ENCODE data around the gene ANKFN1. TPM values are rescaled to one million over a fixed set of nuclear protein-coding genes. Genes with fewer than 3 reads are reported as not detected.

Gene ANKFN1
- total RNA-seq, 4 donors from 2014 or later: 0.16 to 0.27 TPM; not detected in 2

DNA sequence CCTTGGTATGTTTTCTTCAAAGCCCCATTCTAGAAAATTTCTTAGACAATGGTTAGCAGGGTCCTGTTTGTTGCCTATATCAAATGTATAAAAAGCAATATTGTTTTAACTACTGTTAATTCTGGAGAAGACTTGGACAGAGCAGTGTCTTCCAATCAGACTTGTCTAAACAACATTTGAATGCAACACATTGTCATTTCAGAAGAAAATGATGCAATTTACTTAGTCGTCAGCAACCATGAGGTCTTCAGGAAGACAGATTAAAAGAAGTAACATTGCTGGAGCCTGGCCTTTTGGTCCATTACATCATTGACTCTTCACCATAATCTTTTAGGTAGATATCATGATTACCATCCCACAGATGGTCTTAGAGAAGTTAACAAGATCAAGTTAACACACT lies 94.5 kb downstream of the ANKFN1 start:
- H3K9me3 ChIP-seq: no peaks in the 10 kb centered on the region
- in situ Hi-C loops (cut with MboI; ENCODE audit: low sequenced_read_pairs in 4 of 4): no loop called here
- H3K4me3 ChIP-seq: no peak overlapping the region
- H3K36me3 ChIP-seq: no peaks in the 10 kb centered on the region
- DNase-seq (no peak), ATAC-seq (no peak)
- no peaks in the 10 kb centered on the region for H3K27me3 ChIP-seq
- H3K27ac ChIP-seq: no peak overlapping the region
- H3K4me1 ChIP-seq: no peaks in the 10 kb centered on the region
- intact Hi-C loops (cut with DNase I; ENCODE audit: low total_unique reads): no loop called here
- TF ChIP-seq, protein P1, sequence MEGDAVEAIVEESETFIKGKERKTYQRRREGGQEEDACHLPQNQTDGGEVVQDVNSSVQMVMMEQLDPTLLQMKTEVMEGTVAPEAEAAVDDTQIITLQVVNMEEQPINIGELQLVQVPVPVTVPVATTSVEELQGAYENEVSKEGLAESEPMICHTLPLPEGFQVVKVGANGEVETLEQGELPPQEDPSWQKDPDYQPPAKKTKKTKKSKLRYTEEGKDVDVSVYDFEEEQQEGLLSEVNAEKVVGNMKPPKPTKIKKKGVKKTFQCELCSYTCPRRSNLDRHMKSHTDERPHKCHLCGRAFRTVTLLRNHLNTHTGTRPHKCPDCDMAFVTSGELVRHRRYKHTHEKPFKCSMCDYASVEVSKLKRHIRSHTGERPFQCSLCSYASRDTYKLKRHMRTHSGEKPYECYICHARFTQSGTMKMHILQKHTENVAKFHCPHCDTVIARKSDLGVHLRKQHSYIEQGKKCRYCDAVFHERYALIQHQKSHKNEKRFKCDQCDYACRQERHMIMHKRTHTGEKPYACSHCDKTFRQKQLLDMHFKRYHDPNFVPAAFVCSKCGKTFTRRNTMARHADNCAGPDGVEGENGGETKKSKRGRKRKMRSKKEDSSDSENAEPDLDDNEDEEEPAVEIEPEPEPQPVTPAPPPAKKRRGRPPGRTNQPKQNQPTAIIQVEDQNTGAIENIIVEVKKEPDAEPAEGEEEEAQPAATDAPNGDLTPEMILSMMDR (IDR thresholded peaks at IDR 0.05 in 4 of 5, conservative IDR thresholded peaks at IDR 0.05 in 1 of 5): no peak
- no peak for TF ChIP-seq POLR2A (IDR thresholded peaks at IDR 0.05)

DNA sequence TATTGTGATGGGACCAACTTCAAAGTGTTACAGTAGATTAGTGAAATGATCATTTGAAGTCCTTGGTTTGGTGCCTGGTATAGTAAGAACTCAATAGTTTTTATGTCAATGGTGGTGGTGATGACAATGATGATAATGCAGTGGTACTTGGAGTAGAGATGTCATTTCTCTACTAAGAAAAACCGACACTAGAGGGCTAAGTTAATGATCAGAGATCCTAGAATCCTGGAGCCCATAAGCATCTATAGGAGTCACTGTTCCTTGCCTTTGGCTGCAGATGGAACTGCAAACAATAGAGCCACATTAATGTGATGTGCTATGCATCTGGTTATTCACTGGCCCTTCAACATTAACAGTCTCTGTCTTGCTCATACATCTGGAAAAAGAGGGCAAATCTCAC lies 103.8 kb downstream of the ANKFN1 start:
- Histone ChIP-seq H3K4me1 (no peaks in the 10 kb centered on the region), H3K27ac (no peak overlapping the region), H3K9me3 (no peaks in the 10 kb centered on the region), H3K36me3 (no peaks in the 10 kb centered on the region), H3K4me3 (no peak overlapping the region), H3K27me3 (no peaks in the 10 kb centered on the region)
- in situ Hi-C loops (cut with MboI; ENCODE audit: low sequenced_read_pairs in 4 of 4) (no loop called here), intact Hi-C loops (cut with DNase I; ENCODE audit: low total_unique reads) (no loop called here)
- no peak for TF ChIP-seq POLR2A (IDR thresholded peaks at IDR 0.05)
- TF ChIP-seq, protein P1 (IDR thresholded peaks at IDR 0.05 in 4 of 5, conservative IDR thresholded peaks at IDR 0.05 in 1 of 5): no peak
- DNase-seq: no peak
- ATAC-seq: no peak

DNA sequence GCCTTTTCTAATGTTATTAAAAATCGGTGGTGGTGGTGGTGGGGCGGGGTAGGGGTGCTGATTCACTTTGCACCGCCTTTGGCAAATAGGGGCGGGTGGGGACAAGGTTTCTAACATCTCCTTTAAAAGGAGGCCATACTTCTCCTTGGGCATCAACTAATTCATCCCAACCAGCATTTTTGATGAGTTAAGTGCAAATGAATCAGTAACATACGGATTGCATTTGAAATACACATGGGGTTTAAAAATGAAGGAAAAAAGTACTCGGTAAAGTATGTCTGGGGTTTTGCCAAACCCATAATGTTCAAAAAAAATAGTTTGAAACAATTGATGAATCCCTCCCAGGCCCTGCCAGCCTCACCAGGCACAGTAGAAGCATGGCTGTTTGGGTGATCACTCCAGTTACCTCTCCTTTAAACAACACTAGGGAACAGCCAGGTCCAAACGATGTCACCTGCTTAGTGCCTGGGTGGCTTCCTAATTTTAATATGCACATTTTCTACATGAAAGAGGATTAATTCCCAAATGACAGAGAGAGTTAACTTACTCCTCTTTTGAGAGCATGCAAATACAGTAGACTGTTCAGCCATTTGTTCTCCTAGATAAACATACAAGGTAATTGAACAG lies 107.2 kb downstream of the ANKFN1 start:
- H3K36me3 ChIP-seq: no peaks in the 10 kb centered on the region
- no peaks in the 10 kb centered on the region for H3K4me1 ChIP-seq
- TF ChIP-seq POLR2A (IDR thresholded peaks at IDR 0.05): no peak
- TF ChIP-seq, protein P1 (IDR thresholded peaks at IDR 0.05 in 4 of 5, conservative IDR thresholded peaks at IDR 0.05 in 1 of 5): no peak
- H3K9me3 ChIP-seq: no peaks in the 10 kb centered on the region
- intact Hi-C loops (cut with DNase I; ENCODE audit: low total_unique reads) (no loop called here), in situ Hi-C loops (cut with MboI; ENCODE audit: low sequenced_read_pairs in 4 of 4) (no loop called here)
- ATAC-seq (no peak), DNase-seq (no peak)
- H3K27ac ChIP-seq: no peak overlapping the region
- no peaks in the 10 kb centered on the region for H3K27me3 ChIP-seq
- no peak overlapping the region for H3K4me3 ChIP-seq

DNA sequence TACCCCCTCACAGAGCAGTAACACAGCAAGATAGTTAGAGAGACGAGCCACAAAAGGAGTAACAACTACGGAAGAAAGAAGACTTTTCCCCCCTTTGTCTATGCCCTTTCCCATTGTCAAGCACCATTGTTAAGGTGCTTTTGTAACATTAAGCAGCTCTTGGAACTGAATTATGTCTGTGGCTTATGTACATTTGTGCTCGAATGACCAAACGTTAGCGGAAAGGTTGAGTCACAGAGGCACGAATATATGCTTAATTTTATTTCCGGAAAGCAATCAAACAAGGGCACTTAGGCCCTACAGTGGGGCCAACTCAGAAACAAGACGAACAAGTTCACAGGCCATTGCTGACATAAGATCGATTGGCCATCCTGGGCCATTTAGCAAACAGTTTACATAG lies 109.5 kb downstream of the ANKFN1 start:
- H3K4me3 ChIP-seq: no peak overlapping the region
- DNase-seq (no peak), ATAC-seq (no peak)
- TF ChIP-seq, protein P1 (IDR thresholded peaks at IDR 0.05 in 4 of 5, conservative IDR thresholded peaks at IDR 0.05 in 1 of 5): no peak
- TF ChIP-seq POLR2A (IDR thresholded peaks at IDR 0.05): no peak
- intact Hi-C loops (cut with DNase I; ENCODE audit: low total_unique reads) (no loop called here), in situ Hi-C loops (cut with MboI; ENCODE audit: low sequenced_read_pairs in 4 of 4) (no loop called here)
- H3K27me3 ChIP-seq: no peaks in the 10 kb centered on the region
- no peaks in the 10 kb centered on the region for H3K36me3 ChIP-seq
- H3K4me1 ChIP-seq: no peaks in the 10 kb centered on the region
- no peaks in the 10 kb centered on the region for H3K9me3 ChIP-seq
- H3K27ac ChIP-seq: no peak overlapping the region
